Measurements from ENCODE around the gene AUTS2.
"Not testable (repeated sequence)": the region's sequence is repeated elsewhere in the genome, so short reads cannot be mapped to it uniquely, and the experiment has no call there.

AUTS2 gene

DNA sequence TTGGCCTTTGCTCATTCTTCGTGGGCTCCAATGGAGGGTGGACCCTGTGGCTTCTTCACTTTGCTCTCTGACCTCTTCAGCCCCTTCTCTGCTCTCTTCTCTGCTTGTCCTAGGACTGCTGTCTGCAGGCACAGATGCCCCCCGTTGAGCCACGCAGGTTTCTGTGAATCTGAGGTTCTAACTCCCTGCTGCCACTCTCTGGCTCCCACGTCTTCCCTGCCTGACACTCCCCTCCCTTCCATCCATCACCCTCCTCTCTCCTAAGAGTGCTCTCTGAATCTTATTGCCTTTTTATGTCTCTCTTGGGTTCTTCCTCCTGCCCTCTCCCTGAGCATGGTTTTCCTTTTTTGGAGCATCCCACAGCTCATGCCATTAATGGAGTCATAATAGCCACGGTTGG lies 1034.1 kb downstream of the AUTS2 start:
- no peak for DNase-seq (ENCODE audit: low read depth in 1 of 2, low spot score in 1 of 2)

DNA sequence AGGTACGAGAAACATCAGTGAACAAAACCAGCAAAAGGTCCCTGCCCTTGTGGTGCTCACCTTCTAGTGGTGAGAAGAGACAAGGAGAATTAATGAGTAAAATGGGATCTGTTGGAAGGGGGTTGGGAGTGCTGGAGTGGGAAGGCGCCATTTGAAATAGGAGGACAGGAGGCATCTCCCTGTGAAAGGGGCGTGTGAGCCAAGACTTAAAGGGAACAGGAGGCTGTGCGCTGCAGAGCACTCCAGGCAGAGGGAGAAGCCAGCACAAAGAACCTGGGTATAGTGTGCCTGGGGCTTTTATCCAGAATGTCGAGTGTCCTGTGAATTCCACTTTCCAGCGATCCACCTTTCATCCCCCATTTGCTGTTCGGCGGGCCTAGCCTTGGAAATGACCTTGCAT lies 1035.8 kb downstream of the AUTS2 start:
- no peak for DNase-seq (ENCODE audit: low read depth in 1 of 2, low spot score in 1 of 2)

DNA sequence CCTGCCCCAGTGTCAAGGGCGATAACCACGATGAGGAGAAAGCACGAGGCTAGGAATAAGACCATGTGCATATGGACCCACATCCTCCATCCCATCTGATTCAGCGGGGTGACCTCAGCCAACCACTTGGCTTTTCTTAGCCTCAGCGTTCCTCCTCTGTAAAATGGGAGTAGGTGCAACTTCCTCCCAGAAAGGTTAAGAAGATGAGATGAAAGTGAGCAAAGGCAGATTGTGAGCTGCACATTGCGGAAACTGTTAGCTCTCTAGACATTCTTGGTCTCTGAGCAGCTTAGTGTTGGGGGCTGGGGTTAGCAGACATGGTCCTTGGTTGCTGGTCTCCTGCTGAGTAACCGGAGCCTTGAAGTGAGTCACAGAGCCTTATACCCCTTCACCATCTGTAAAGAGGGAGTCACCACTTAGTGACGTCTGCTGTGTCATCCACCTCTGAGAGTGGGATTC lies 1036.4 kb downstream of the AUTS2 start:
- no peak for DNase-seq (ENCODE audit: low read depth in 1 of 2, low spot score in 1 of 2)

DNA sequence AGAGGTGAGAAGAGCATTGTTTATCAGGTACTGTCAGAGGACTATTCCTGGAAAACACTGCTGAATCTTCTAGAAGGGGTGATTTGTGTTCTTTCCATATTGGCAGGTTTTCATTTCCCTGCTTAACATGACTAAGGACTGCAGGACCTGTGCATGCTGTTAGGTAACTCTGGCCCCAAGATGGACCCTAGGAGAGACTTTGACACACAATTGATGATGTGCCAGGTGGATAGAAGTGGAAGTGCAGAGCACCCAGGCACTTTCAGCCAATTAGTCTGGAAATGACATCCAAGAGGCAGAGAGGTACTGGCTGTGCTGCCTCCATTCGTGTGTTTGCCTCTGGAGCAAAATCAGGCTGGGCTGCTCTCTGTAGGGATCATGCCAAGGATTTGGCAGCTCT lies 1037.4 kb downstream of the AUTS2 start:
- DNase-seq (ENCODE audit: low read depth in 1 of 2, low spot score in 1 of 2), result no peak

DNA sequence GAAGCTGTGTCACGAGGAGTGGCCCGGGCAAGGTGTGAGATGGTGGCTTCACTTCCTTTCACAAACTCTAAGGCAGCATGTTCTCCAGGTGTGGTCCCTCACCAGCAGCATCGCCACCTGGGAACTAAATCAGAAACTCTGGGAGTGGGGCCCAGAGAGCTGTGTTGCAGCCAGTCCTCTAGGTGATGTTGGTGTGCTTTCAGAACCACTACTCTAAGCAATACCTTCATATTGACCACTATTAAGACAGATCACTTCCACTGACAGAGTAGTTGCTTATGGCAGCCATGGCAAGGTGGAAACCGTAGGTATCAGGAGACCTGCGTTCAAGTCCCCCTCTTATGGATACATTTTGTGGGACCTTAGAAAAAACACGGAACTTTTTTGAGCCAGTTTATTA lies 1037.9 kb downstream of the AUTS2 start:
- no peak for DNase-seq (ENCODE audit: low read depth in 1 of 2, low spot score in 1 of 2)

DNA sequence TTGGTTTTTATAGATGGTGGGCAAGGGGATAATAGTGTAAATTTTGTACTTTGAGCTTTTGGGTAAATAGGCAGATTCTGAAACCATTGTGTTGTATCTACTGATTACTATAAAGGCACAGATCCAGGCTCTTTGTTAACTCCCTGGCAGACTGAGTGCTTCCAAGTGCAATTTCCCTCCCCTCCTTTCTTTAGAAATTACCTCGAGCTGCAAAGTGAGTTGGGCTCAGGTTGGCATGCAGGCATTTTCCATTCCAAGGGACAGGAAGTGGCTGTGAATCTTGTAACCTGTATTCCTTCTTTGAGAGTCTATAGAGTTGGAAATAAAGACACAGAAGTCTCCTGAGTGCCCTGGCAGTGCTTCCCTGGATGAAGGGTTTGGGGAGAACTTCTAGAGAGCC lies 1039.5 kb downstream of the AUTS2 start:
- DNase-seq (ENCODE audit: low read depth in 1 of 2, low spot score in 1 of 2), result no peak

DNA sequence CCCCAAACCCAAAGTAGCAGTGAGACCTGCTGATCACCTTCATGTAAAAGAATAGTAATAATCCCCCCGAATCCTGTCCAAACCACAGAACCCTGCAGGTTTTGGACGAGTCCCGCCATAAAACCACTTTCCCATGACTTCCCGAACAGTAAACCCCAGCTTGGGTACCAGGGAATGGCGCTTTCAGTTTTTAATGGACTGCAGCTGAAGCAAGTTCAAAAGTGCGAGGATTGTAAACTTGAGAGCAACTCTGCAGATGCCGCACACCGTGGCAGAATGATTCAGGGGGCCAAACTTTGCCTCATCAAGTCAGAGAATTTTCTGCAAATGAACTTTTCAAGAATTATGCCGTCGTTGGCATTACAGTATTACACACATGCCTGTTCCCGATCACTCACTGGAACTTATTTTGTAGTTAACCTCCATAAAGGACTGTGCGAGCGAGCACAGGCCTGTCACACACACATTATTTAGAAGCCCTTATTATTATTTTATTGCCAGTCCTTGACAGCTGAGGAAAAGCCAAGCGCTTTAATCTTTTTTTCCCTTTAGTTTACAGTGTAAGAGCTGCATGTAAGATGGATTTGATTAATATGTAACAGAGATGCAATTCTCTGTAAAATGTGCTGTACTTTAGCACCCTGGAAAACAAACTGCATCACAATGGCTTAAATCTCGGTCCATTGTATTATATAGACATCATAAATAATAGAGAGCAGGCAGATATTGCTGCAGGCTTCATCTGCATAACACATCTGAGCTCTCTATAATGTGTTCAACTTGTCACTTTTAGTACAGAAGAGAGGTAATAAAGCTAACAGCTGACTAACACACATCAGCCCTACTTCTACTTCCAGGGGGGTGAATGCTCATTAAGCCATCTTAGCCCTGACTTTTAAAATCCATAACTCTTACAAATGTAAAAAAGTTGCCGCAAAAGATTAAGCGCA lies 1040.2 kb downstream of the AUTS2 start:
- no peak for DNase-seq (ENCODE audit: low read depth in 1 of 2, low spot score in 1 of 2)

DNA sequence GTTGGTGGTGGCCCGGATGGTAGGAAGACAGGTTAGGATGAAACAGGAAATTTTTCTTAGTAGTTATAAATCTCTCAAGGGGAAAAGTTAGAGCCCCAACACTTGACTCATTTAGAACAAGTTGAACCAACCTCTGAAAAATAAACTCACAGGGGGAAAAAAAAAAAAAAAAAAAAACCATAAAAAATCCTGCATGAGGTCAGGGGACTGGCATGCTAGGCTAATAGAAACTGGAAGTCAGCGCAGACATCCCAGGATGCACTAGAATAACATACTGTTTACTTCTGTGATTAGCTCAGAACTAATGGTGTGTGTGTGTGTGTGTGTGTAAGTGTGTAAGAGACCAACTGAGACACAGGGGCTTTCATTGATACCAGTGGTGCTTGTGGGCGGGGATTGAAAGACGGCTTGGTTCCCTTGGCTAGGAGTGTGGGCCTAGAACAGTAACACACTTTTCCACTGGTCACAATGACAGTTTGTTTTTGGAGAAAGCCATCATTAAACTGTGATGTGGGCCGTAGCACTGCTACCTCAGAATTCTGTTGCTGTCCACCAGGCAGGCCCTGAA lies 1042.1 kb downstream of the AUTS2 start:
- no peak for DNase-seq (ENCODE audit: low read depth in 1 of 2, low spot score in 1 of 2)

DNA sequence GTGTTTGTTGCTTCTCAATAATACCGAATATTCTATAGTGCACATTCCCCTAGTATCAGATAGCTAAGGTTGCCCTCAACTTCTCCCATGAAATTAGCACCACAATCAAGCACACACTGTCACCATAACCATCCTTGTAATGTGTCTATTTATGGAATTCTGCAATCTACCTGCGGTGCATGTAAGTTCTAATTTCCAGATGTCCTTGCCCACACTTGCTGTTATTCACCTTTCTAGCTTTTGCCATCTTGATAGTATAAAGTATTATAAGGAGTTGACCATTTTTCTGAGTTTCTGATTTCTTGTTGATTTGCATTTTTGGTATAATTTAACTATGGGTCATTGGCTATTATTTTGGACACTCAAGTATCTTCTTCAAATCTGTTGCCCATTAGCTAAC lies 1043.6 kb downstream of the AUTS2 start:
- DNase-seq (ENCODE audit: low read depth in 1 of 2, low spot score in 1 of 2), result no peak

DNA sequence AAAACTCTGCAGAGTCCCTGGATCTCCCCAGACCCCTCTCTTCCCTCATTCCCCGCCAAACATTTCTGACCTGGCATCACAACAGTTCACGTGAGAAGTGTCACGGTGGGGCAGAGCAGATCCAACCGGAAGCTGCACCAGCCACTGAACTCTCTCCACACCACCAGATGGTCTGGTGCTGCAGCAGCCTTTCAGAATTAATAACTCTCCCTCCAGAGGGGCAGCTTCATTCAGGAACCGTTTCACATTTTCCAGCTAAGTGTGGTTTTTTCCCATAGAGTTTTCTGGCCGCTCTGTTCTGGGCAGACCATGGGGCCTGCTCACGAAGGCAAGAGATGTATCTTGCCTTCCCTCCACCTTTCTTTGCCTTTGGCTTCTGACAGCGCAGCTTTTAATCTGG lies 1047.0 kb downstream of the AUTS2 start:
- DNase-seq (ENCODE audit: low read depth in 1 of 2, low spot score in 1 of 2), result no peak

DNA sequence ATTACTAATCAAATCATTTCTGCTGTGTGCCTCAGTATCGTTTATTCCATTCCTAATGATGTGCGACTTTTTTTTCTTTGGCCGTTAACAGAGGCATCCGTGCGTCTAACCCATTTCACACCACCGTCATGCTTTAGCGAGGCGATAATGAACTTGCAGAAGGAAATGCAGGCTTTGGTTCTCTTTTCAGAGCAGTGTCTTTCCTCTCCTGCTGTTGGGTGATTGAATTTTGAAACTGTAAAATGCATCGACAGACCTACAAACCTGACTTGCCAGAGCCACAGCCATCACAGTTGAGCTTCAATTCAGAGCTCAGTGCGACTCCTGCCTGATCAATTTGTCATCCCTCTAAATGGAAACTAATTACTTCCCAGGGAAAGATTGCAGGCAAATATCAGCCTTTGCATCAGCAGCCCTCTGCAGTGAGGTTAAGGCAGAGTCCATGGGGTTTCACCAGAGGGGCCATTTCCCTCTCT lies 1047.6 kb downstream of the AUTS2 start:
- DNase-seq (ENCODE audit: low read depth in 1 of 2, low spot score in 1 of 2), result no peak

DNA sequence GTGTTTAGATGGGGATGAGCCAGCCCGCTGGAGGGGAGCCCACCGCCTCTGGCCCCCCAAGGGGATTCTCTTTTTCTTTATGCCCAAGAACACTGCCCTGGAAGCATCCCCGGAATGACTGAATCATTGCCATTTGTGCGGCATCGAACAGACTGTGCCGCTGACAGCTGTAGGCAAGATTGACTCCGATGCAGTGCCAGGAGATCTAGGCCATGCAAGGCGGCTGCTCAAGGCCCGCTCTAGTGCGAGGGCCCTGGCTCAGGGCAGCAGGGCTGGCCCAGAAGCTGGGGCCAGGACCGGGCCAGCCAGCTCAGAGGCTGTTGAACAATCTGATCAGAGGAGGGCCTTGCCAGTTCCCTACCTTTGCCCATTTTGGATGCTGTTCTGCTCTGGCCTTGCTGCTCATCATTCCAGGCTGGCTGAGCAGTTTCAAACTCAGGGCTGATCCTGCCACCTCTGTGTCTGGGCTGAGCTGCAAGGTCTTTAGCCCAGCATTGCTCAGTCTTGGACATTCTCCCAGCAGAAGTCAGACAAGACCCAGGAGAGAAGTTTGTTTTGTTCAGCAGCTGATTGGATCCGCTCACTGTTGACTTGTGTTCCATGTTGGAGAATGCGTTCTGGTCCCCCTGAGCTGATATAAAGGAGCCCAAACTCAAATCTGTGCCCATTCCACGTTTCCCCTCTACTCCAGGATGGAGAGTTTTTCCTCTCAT lies 1048.4 kb downstream of the AUTS2 start:
- no peak for DNase-seq (ENCODE audit: low read depth in 1 of 2, low spot score in 1 of 2)

DNA sequence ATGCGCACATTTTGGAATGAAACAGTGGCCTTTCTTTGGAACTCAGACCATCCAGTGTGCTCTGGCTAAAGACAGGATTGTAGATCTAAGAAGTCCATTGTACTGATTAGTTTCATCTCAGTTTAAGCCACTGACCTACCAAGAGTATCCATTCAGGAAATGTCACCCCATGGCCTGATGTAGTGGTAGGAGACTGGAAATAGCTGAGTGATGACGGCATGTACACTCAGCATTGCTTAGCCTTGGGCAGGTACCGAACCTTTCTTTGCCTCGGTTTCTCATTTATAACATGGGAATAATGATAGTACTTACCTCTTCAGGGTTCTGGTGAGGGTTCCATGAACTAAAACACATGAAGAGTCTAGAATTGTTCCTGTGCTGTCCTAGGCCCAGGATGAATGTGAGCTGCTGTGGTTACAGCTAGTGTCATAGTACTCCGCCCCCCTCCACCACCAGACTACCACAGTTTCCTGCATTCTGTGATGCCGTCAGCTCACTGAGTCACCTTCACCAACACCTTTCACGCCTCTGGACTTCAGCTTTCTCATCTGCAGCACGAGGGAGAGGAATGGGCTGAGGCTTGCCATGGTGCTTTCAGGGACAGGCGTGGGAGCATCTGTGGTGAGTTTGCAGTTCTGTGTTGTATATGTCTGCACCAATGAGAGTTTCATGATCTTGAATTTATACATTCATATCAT lies 1049.7 kb downstream of the AUTS2 start:
- DNase-seq (ENCODE audit: low read depth in 1 of 2, low spot score in 1 of 2), result peak; percentile 25 to 35

DNA sequence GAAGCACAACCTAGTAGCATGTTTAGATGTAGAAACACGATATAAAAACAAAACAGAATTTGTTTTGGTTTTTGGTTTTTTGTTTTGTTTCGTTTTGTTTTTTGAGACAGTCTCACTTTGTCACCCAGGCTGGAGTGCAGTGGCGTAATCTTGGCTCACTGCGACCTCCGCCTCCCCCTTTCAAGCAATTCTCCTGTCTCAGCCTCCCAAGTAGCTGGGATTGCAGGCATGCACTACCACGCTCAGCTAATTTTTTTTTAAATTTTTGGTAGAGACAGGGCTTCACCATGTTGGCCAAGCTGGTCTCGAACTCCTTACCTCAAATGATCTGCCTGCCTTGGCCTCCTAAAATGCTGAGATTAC lies 1050.2 kb downstream of the AUTS2 start:
- not testable (repeated sequence) for DNase-seq (ENCODE audit: low read depth in 1 of 2, low spot score in 1 of 2)

DNA sequence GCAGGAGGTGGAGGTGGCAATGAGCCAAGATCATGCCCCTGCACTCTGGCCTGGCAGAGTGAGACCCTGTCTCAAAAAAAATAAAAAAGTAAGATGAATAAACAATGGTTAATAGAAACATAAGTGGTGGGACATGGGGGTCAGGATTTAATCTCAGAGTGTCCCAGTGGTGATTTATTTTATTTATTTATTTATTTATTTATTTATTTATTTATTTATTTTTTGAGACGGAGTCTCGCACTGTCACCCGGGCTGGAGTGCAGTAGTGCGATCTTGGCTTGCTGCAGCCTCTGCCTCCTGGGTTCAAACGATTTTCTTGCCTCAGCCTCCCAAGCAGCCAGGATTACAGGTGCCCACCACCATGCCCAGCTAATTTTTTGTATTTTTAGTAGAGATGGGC lies 1051.0 kb downstream of the AUTS2 start:
- DNase-seq (ENCODE audit: low read depth in 1 of 2, low spot score in 1 of 2), result no peak

DNA sequence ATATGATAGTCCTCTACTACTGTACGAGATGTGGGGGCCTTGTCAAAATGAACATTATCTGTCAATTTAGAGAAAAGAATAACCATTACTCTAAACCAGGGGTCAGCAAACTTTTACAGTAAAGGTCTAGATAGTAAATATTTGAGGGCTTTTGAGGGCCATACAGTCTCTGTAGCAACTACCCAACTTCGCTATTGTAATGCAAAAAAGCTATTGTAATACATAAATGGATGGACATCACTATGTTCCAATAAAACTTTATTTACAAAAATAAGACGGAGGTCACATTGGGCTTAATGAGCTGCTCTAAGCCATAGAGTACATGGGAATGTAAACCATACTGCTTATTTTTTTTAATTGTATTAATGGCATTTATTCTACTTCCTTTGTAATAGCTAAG lies 1055.9 kb downstream of the AUTS2 start:
- no peak for DNase-seq (ENCODE audit: low read depth in 1 of 2, low spot score in 1 of 2)

DNA sequence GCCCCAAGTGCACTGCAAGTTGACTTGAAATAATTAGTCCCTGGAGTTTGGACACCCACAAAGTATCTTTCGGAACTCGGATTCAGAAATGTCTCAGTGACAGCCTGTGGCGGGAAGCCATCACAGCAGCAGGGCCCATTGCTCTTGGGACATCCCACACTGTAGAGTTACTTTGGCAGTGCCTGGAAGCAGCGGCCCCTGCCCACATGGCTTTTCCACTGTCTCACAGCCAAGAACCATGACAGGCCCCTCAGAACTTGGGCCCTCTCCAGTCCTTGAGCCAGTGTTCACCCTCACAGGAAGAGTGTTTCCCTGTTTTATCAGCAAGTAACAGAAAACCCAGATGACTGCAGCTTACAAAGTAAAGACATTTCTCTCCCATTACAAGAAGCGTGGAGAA lies 1056.7 kb downstream of the AUTS2 start:
- DNase-seq (ENCODE audit: low read depth in 1 of 2, low spot score in 1 of 2), result no peak

DNA sequence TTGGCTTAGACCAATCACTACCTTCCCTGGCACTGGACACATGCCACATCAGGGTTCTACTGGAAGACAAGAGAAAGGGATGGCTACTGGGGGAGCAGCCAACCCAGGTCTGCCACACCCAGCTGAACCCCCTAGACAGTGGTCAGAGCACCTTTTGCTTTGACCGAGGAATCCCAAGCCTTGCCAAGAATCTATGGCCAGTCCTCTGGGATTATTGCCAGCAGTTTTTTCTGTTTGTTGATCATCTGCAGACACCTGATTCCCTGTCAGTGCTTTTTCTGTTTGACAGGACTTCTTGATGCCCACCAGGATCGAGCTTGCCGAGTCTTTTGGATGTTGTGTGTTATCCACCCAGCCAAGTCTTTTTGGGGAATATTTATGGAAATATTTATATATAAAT lies 1057.4 kb downstream of the AUTS2 start:
- DNase-seq (ENCODE audit: low read depth in 1 of 2, low spot score in 1 of 2), result no peak

DNA sequence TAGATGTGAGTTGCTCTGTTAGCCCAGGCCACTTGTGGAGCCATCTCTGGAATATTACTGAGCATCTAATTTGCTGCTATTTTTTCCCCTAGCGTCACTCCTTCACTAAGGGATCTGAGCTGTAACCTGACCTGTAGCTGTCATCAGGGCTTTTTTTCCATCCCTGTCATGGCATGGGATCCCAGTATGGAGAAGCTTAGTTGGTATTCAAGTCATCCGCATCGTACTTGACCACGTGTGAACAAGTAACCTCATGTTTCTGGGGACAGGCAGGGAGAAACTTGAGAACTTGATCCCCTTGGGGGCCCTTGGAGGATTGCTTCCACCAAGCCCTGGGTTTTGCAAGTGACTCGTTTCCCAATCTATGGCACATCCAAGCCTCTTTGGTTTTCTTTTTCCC lies 1059.3 kb downstream of the AUTS2 start:
- DNase-seq (ENCODE audit: low read depth in 1 of 2, low spot score in 1 of 2), result no peak

DNA sequence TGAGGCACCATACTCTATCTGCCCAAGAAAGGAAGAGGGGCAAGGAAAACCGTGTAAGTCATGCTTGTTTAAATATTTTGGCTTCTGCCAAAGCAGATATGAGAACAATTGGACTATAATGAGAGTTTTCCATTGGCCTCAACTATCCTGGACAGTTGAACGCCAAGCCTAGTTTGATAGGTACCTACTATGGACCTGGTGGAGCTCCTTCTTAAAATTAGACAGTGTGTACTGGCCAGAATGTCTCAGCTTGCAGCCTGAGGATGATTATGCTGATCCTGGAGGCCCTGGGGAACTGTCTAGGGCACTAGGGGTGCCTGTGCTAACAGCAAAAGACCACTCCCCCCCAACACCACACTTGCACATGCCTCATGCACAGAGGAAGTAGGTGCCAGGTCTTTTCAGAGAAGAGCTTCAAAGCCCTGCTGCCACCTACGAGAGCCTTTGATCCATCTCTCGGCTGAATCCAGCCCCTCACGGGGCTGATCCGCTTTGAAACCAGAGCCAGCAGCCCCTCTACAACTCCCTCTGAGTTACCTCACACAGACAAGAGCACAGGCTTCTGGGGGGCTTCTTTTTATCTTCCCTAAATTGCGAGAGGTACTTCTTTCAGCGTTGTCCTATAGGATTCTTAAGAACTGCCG lies 1059.8 kb downstream of the AUTS2 start:
- no peak for DNase-seq (ENCODE audit: low read depth in 1 of 2, low spot score in 1 of 2)

DNA sequence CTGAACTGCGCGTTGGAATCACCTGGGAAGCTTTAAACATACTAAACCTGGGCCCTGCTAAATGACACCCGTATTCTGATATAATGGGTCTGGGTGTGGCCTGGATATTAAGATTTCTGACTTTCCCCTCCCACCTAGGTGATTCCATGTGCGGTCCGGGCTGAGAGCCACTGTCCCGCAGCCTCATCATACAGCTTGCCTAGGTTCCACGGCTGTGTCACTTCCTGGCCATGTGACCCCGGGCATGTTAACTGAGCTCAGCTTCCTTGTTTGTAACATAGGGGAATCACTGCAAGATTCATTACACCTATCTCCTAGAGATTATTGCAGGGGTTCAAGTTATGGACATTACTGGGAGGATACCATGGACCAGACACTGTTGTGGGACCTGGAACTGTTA lies 1061.0 kb downstream of the AUTS2 start:
- DNase-seq (ENCODE audit: low read depth in 1 of 2, low spot score in 1 of 2), result no peak
